ENCODE data around the gene AFF3. TPM values are rescaled to one million over a fixed set of nuclear protein-coding genes. Genes with fewer than 3 reads are reported as not detected.
A peak's percentile ranks its signal among the peaks of the same experiment; 100 is the strongest.

The AFF3 gene
- total RNA-seq, 2 donors from 2014 or later, result 10.8 to 16.2 TPM

- no peak overlapping the region for H3K4me3 ChIP-seq
Observed at GRCh38 chr2:100071335-100072043, 70.9 kb downstream of the AFF3 start.

DNA sequence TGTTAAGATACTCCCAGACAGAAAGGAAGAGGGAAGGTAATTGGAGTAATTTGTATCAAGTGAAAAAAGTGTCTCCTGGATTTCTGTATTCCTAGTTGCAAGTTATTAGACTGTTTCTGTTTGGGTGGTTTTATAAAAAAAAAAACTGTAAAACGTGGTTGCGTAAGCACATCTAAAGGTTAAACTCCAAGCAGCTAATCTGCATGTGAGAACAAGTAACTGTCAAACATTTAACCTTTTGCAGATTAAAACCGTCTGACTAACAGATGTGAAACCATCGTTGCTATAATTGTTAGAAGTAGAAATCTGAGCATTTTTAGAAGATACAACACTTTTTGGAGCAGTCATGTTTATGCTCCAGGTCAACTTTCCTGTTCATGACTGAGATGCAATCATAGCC, 72.3 kb downstream of the AFF3 start:
- Histone ChIP-seq H3K27me3 (no peaks in the 10 kb centered on the region), H3K4me1 (peaks cover 0 to 54% of the 10 kb centered on the region in 2 donors), H3K36me3 (no peaks in the 10 kb centered on the region), H3K4me3 (no peak overlapping the region), H3K27ac (peak overlapping the region; percentile 73), H3K9me3 (no peaks in the 10 kb centered on the region)
- no peak for TF ChIP-seq CTCF (IDR thresholded peaks at IDR 0.05)
- DNase-seq (ENCODE audit: low spot score), result no peak

More at GRCh38 chr2:100071335-100072043, 70.9 kb downstream of the AFF3 start:
- TF ChIP-seq CTCF (IDR thresholded peaks at IDR 0.05), result no peak
- Histone ChIP-seq H3K9me3 (no peaks in the 10 kb centered on the region), H3K36me3 (no peaks in the 10 kb centered on the region), H3K27ac (peak overlapping the region; percentile 56 to 73), H3K27me3 (no peaks in the 10 kb centered on the region), H3K4me1 (peaks cover 0 to 44% of the 10 kb centered on the region in 2 donors)
- no peak for DNase-seq (ENCODE audit: low spot score)

GRCh38 chr2:100068395-100068794, 74.0 kb downstream of the AFF3 start:
- Histone ChIP-seq H3K36me3 (no peaks in the 10 kb centered on the region), H3K9me3 (no peaks in the 10 kb centered on the region), H3K27ac (peak overlapping the region; percentile 73), H3K4me3 (no peak overlapping the region), H3K27me3 (no peaks in the 10 kb centered on the region), H3K4me1 (peaks cover 0 to 46% of the 10 kb centered on the region in 2 donors)
- no peak for TF ChIP-seq CTCF (IDR thresholded peaks at IDR 0.05)
- no peak for DNase-seq (ENCODE audit: low spot score)

- DNase-seq (ENCODE audit: low spot score), result no peak
- Histone ChIP-seq H3K9me3 (no peaks in the 10 kb centered on the region), H3K4me1 (peaks cover 0 to 44% of the 10 kb centered on the region in 2 donors), H3K27ac (peak overlapping the region; percentile 73), H3K4me3 (no peak overlapping the region), H3K27me3 (no peaks in the 10 kb centered on the region), H3K36me3 (no peaks in the 10 kb centered on the region)
- TF ChIP-seq CTCF (IDR thresholded peaks at IDR 0.05), result no peak
Observed at GRCh38 chr2:100067784-100068183, 74.6 kb downstream of the AFF3 start.

- no peaks in the 10 kb centered on the region for H3K36me3 ChIP-seq
- H3K27me3 ChIP-seq, result no peaks in the 10 kb centered on the region
- H3K27ac ChIP-seq, result peak overlapping the region in 1 of 2 donors; percentile 50
- DNase-seq (ENCODE audit: low spot score), result no peak
- H3K4me3 ChIP-seq, result no peak overlapping the region
- peaks cover 0 to 37% of the 10 kb centered on the region in 2 donors for H3K4me1 ChIP-seq
- H3K9me3 ChIP-seq, result no peaks in the 10 kb centered on the region
- TF ChIP-seq CTCF (IDR thresholded peaks at IDR 0.05), result no peak
Observed at GRCh38 chr2:100066856-100067255, 75.5 kb downstream of the AFF3 start.

DNA sequence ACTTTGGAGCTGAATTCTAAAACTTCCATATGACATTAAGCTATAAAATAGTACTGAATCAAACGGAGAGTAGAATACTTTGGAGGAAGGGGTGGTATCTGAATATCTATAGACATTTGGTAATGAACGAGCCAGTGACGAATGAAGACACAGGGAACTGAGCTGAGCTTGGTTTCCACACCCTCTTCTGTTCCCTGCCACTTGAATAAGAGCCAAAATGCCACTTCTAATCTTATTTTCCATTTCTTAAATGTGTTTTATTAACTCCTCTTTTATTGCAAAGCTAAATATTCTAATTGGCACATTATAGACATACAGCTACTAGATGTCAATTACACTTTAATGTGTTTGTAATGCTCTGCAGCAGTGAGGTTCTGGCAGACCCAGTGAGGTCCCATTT, 76.1 kb downstream of the AFF3 start:
- no peaks in the 10 kb centered on the region for H3K9me3 ChIP-seq

More for the DNA sequence above, 76.1 kb downstream of the AFF3 start:
- DNase-seq (ENCODE audit: low spot score), result no peak
- Histone ChIP-seq H3K27ac (peak overlapping the region in 1 of 2 donors; percentile 50), H3K36me3 (no peaks in the 10 kb centered on the region), H3K4me3 (no peak overlapping the region), H3K27me3 (no peaks in the 10 kb centered on the region), H3K4me1 (peaks cover 0 to 31% of the 10 kb centered on the region in 2 donors)
- TF ChIP-seq CTCF (IDR thresholded peaks at IDR 0.05), result no peak
